Measurements from ENCODE around the gene SACM1L.

DNA sequence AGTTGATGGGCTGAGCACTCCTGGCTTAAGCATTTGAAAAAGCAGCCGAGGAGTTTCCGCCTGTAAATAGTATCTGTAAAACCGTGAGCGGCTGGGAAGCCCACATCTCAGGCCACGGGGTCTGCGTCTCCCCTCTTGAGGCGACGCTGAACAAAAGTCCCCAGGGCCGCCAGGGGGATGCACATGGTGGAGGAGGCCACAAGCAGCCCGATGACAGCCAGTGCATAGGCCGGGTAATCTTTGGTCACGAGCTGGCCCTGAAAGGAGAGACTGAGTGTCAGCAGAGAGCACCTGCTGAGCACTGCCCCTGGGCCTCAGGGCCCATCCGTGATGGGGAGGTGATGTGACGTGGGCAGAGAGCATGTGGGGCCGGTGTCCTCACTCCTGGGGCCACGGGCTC, 69.7 kb downstream of the SACM1L start:
- TF ChIP-seq YY1 (IDR thresholded peaks at IDR 0.05; ENCODE audit: insufficient read depth, insufficient read length) (no peak), ZNF274 (IDR thresholded peaks at IDR 0.05; ENCODE audit: low read depth, low read length) (no peak)
